ENCODE measurements around the gene ZFYVE28.

ZFYVE28 gene

GRCh38 chr4:2270341-2271165 is 147.9 kb downstream of the ZFYVE28 start:
- DNase-seq (ENCODE audit: low read depth), result no peak

GRCh38 chr4:2269618-2270163 is 148.8 kb downstream of the ZFYVE28 start:
- no peak for DNase-seq (ENCODE audit: low read depth)

GRCh38 chr4:2269206-2269531 is 149.3 kb downstream of the ZFYVE28 start:
- no peak for DNase-seq (ENCODE audit: low read depth)

GRCh38 chr4:2268357-2269205 is 149.9 kb downstream of the ZFYVE28 start:
- DNase-seq (ENCODE audit: low read depth), result no peak

- no peak for DNase-seq (ENCODE audit: low read depth)
Observed at GRCh38 chr4:2267841-2268240, 150.6 kb downstream of the ZFYVE28 start.

- no peak for DNase-seq (ENCODE audit: low read depth)
Observed at GRCh38 chr4:2267320-2267811, 151.1 kb downstream of the ZFYVE28 start.

GRCh38 chr4:2266821-2267220 is 151.6 kb downstream of the ZFYVE28 start:
- no peak for DNase-seq (ENCODE audit: low read depth)

- no peak for DNase-seq (ENCODE audit: low read depth)
Observed at GRCh38 chr4:2266181-2266580, 152.3 kb downstream of the ZFYVE28 start.

GRCh38 chr4:2265113-2266110 is 153.0 kb downstream of the ZFYVE28 start:
- no peak for DNase-seq (ENCODE audit: low read depth)

- DNase-seq (ENCODE audit: low read depth), result no peak
Observed at GRCh38 chr4:2264481-2265041, 153.9 kb downstream of the ZFYVE28 start.

- no peak for DNase-seq (ENCODE audit: low read depth)
Observed at GRCh38 chr4:2263926-2264321, 154.5 kb downstream of the ZFYVE28 start.

- DNase-seq (ENCODE audit: low read depth), result no peak
Observed at GRCh38 chr4:2262944-2263250, 155.5 kb downstream of the ZFYVE28 start.

GRCh38 chr4:2262145-2262943 is 156.1 kb downstream of the ZFYVE28 start:
- peak; percentile 93 for DNase-seq (ENCODE audit: low read depth)

- no peak for DNase-seq (ENCODE audit: low read depth)
Observed at GRCh38 chr4:2261853-2262144, 156.6 kb downstream of the ZFYVE28 start, which contains the start of gene MXD4. MXD4 (minus strand) TSS chr4:2262109; CDS start chr4:2261980, 129 bp downstream.

- peak; percentile 39 for DNase-seq (ENCODE audit: low read depth)
Observed at GRCh38 chr4:2261110-2261852, 157.2 kb downstream of the ZFYVE28 start.

GRCh38 chr4:2260344-2261109 is 157.9 kb downstream of the ZFYVE28 start:
- DNase-seq (ENCODE audit: low read depth), result no peak

- DNase-seq (ENCODE audit: low read depth), result no peak
Observed at GRCh38 chr4:2259541-2260343, 158.7 kb downstream of the ZFYVE28 start.

- no peak for DNase-seq (ENCODE audit: low read depth)
Observed at GRCh38 chr4:2259036-2259540, 159.4 kb downstream of the ZFYVE28 start.
